ENCODE data around the gene MIER2.
"Not testable (repeated sequence)": the region's sequence is repeated elsewhere in the genome, so short reads cannot be mapped to it uniquely, and the experiment has no call there.

The MIER2 gene

GRCh38 chr19:273393-273792, 71.2 kb downstream of the MIER2 start:
- Histone ChIP-seq H2BK15ac (ENCODE audit: low read length) (no peak overlapping the region), H3K14ac (ENCODE audit: low read length) (no peak overlapping the region), H3K23ac (ENCODE audit: low read depth, low read length, poor library complexity) (no peak overlapping the region), H3K18ac (ENCODE audit: low read length) (no peak overlapping the region), H3K4me2 (ENCODE audit: insufficient read depth, low read length, poor library complexity, severe bottlenecking) (no peak overlapping the region), H3K27ac (replicated peaks; ENCODE audit: low read length) (no peak overlapping the region), H4K91ac (ENCODE audit: low read depth, low read length, poor library complexity) (no peak overlapping the region), H2AK5ac (ENCODE audit: low read depth, low read length) (no peak overlapping the region), H3K9ac (ENCODE audit: low read depth, low read length, poor library complexity) (no peak overlapping the region), H3K4me3 (ENCODE audit: low read length in 2 of 2) (no peak overlapping the region), H3K79me1 (ENCODE audit: low read depth, low read length) (no peaks in the 10 kb centered on the region), H3K4ac (ENCODE audit: low read length) (no peak overlapping the region), H2BK5ac (ENCODE audit: low read length) (no peak overlapping the region), H2BK120ac (ENCODE audit: low read depth, low read length) (no peak overlapping the region), H3K4me1 (ENCODE audit: control insufficient read depth in 2 of 2, insufficient read depth in 1 of 2, low read depth in 1 of 2, low read length in 2 of 2) (peaks cover 0 to 3% of the 10 kb centered on the region in 2 donors), H3K9me3 (replicated peaks in 1 of 2; ENCODE audit: control insufficient read depth in 2 of 2, insufficient read depth in 1 of 2, low read depth in 1 of 2, low read length in 2 of 2) (no peaks in the 10 kb centered on the region), H4K8ac (ENCODE audit: low read depth, low read length) (no peak overlapping the region), H3K36me3 (replicated peaks in 1 of 2; ENCODE audit: control insufficient read depth in 2 of 2, insufficient read depth in 2 of 2, low read length in 2 of 2) (no peaks in the 10 kb centered on the region), H3K27me3 (ENCODE audit: control insufficient read depth in 3 of 3, insufficient read depth in 3 of 3, low read depth in 1 of 3, low read length in 3 of 3) (peaks cover 0 to 18% (median 0%) of the 10 kb centered on the region in 3 experiments), H2BK12ac (ENCODE audit: low read length) (no peak overlapping the region), H2AFZ (ENCODE audit: low read length) (no peak overlapping the region)
- no CpG with 5 or more reads among the region's 6 CpGs for WGBS, 2 donors (ENCODE audit: extremely low coverage in 2 of 2, insufficient read length in 2 of 2, insufficient replicate concordance in 1 of 2)
- DNase-seq (ENCODE audit: low spot score), result no peak

- Histone ChIP-seq H2BK15ac (ENCODE audit: low read length) (no peak overlapping the region), H3K27ac (replicated peaks; ENCODE audit: low read length) (no peak overlapping the region), H2AK5ac (ENCODE audit: low read depth, low read length) (no peak overlapping the region), H3K14ac (ENCODE audit: low read length) (no peak overlapping the region), H3K9ac (ENCODE audit: low read depth, low read length, poor library complexity) (no peak overlapping the region), H2BK12ac (ENCODE audit: low read length) (no peak overlapping the region), H3K9me3 (replicated peaks in 1 of 2; ENCODE audit: control insufficient read depth in 2 of 2, insufficient read depth in 1 of 2, low read depth in 1 of 2, low read length in 2 of 2) (no peaks in the 10 kb centered on the region), H3K23ac (ENCODE audit: low read depth, low read length, poor library complexity) (no peak overlapping the region), H3K4me3 (ENCODE audit: low read length in 2 of 2) (no peak overlapping the region), H2BK5ac (ENCODE audit: low read length) (no peak overlapping the region), H3K27me3 (ENCODE audit: control insufficient read depth in 3 of 3, insufficient read depth in 3 of 3, low read depth in 1 of 3, low read length in 3 of 3) (peaks cover 3 to 22% (median 7%) of the 10 kb centered on the region in 3 experiments), H2AFZ (ENCODE audit: low read length) (no peak overlapping the region), H4K8ac (ENCODE audit: low read depth, low read length) (no peak overlapping the region), H3K18ac (ENCODE audit: low read length) (no peak overlapping the region), H2BK120ac (ENCODE audit: low read depth, low read length) (no peak overlapping the region), H3K4ac (ENCODE audit: low read length) (no peak overlapping the region), H4K91ac (ENCODE audit: low read depth, low read length, poor library complexity) (no peak overlapping the region), H3K36me3 (replicated peaks in 1 of 2; ENCODE audit: control insufficient read depth in 2 of 2, insufficient read depth in 2 of 2, low read length in 2 of 2) (no peaks in the 10 kb centered on the region), H3K79me1 (ENCODE audit: low read depth, low read length) (no peaks in the 10 kb centered on the region), H3K4me1 (ENCODE audit: control insufficient read depth in 2 of 2, insufficient read depth in 1 of 2, low read depth in 1 of 2, low read length in 2 of 2) (peaks cover 2 to 3% of the 10 kb centered on the region in 2 donors), H3K4me2 (ENCODE audit: insufficient read depth, low read length, poor library complexity, severe bottlenecking) (no peak overlapping the region)
- WGBS, 2 donors (ENCODE audit: extremely low coverage in 2 of 2, insufficient read length in 2 of 2, insufficient replicate concordance in 1 of 2), result no CpG with 5 or more reads among the region's 6 CpGs
- DNase-seq (ENCODE audit: low spot score), result no peak
Measured at GRCh38 chr19:271856-272255, 72.7 kb downstream of the MIER2 start.

- H3K14ac ChIP-seq (ENCODE audit: low read length); DNase-seq (ENCODE audit: low spot score); H2BK12ac ChIP-seq (ENCODE audit: low read length); H3K4ac ChIP-seq (ENCODE audit: low read length); H3K4me3 ChIP-seq (ENCODE audit: low read length in 2 of 2); H3K36me3 ChIP-seq (replicated peaks in 1 of 2; ENCODE audit: control insufficient read depth in 2 of 2, insufficient read depth in 2 of 2, low read length in 2 of 2); H3K9me3 ChIP-seq (replicated peaks in 1 of 2; ENCODE audit: control insufficient read depth in 2 of 2, insufficient read depth in 1 of 2, low read depth in 1 of 2, low read length in 2 of 2); H3K4me2 ChIP-seq (ENCODE audit: insufficient read depth, low read length, poor library complexity, severe bottlenecking); H3K23ac ChIP-seq (ENCODE audit: low read depth, low read length, poor library complexity); H2AK5ac ChIP-seq (ENCODE audit: low read depth, low read length); H2BK120ac ChIP-seq (ENCODE audit: low read depth, low read length); H3K4me1 ChIP-seq (ENCODE audit: control insufficient read depth in 2 of 2, insufficient read depth in 1 of 2, low read depth in 1 of 2, low read length in 2 of 2); H2BK5ac ChIP-seq (ENCODE audit: low read length); H3K18ac ChIP-seq (ENCODE audit: low read length); H4K91ac ChIP-seq (ENCODE audit: low read depth, low read length, poor library complexity); H3K79me1 ChIP-seq (ENCODE audit: low read depth, low read length); H3K27ac ChIP-seq (replicated peaks; ENCODE audit: low read length); H2BK15ac ChIP-seq (ENCODE audit: low read length); H3K9ac ChIP-seq (ENCODE audit: low read depth, low read length, poor library complexity); H4K8ac ChIP-seq (ENCODE audit: low read depth, low read length); H2AFZ ChIP-seq (ENCODE audit: low read length): not testable (repeated sequence)
- H3K27me3 ChIP-seq (ENCODE audit: control insufficient read depth in 3 of 3, insufficient read depth in 3 of 3, low read depth in 1 of 3, low read length in 3 of 3), result peaks cover 6 to 32% (median 11%) of the 10 kb centered on the region in 3 experiments
- no CpG with 5 or more reads among the region's 12 CpGs for WGBS, 2 donors (ENCODE audit: extremely low coverage in 2 of 2, insufficient read length in 2 of 2, insufficient replicate concordance in 1 of 2)
Measured at GRCh38 chr19:270766-271318, 73.8 kb downstream of the MIER2 start.

GRCh38 chr19:269241-269640, 75.4 kb downstream of the MIER2 start:
- Histone ChIP-seq H3K23ac (ENCODE audit: low read depth, low read length, poor library complexity) (no peak overlapping the region), H4K91ac (ENCODE audit: low read depth, low read length, poor library complexity) (no peak overlapping the region), H3K4me1 (ENCODE audit: control insufficient read depth in 2 of 2, insufficient read depth in 1 of 2, low read depth in 1 of 2, low read length in 2 of 2) (peaks cover 2 to 3% of the 10 kb centered on the region in 2 donors), H2BK5ac (ENCODE audit: low read length) (no peak overlapping the region), H2BK12ac (ENCODE audit: low read length) (no peak overlapping the region), H2BK15ac (ENCODE audit: low read length) (no peak overlapping the region), H3K4me2 (ENCODE audit: insufficient read depth, low read length, poor library complexity, severe bottlenecking) (no peak overlapping the region), H2AFZ (ENCODE audit: low read length) (no peak overlapping the region), H3K18ac (ENCODE audit: low read length) (no peak overlapping the region), H3K4me3 (ENCODE audit: low read length in 2 of 2) (no peak overlapping the region), H2BK120ac (ENCODE audit: low read depth, low read length) (no peak overlapping the region), H3K36me3 (replicated peaks in 1 of 2; ENCODE audit: control insufficient read depth in 2 of 2, insufficient read depth in 2 of 2, low read length in 2 of 2) (no peaks in the 10 kb centered on the region), H3K79me1 (ENCODE audit: low read depth, low read length) (no peaks in the 10 kb centered on the region), H3K9ac (ENCODE audit: low read depth, low read length, poor library complexity) (no peak overlapping the region), H3K4ac (ENCODE audit: low read length) (no peak overlapping the region), H3K27me3 (ENCODE audit: control insufficient read depth in 3 of 3, insufficient read depth in 3 of 3, low read depth in 1 of 3, low read length in 3 of 3) (peaks cover 6 to 44% (median 14%) of the 10 kb centered on the region in 3 experiments), H3K9me3 (replicated peaks in 1 of 2; ENCODE audit: control insufficient read depth in 2 of 2, insufficient read depth in 1 of 2, low read depth in 1 of 2, low read length in 2 of 2) (no peaks in the 10 kb centered on the region), H3K14ac (ENCODE audit: low read length) (no peak overlapping the region), H2AK5ac (ENCODE audit: low read depth, low read length) (no peak overlapping the region), H3K27ac (replicated peaks; ENCODE audit: low read length) (no peak overlapping the region), H4K8ac (ENCODE audit: low read depth, low read length) (no peak overlapping the region)
- no peak for DNase-seq (ENCODE audit: low spot score)
